ENCODE results near the gene VWA1. TPM values are rescaled to one million over a fixed set of nuclear protein-coding genes. Genes with fewer than 3 reads are reported as not detected.

VWA1 gene
- total and polyA plus RNA-seq, 4 donors, result 18.3 to 81.3 (median 32.2) TPM

DNA sequence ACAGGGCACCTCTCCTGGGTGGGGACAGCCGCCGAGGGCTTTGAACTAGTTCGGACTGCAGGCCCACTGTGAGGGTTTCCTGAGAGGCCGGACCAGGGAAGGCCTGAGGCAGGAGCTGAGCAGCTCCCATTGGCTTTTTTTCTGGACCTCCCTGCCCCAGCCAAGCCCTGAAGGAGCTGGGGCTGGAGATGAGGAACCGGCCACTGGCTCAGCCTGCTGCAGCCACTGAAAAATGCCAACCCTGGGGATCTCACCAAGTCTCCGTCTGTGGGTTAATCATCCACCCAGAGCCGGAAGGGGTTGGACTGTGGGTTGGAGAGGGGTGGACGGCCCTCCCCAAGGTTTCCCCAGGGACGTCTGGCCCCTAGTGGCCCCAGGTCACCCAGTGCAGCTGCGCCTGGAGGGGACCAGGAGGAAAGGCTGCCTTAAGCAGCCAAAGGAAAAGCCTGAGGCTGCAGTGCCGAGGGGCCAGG is 2.5 kb downstream of the VWA1 start:
- H3K9me3 ChIP-seq (ENCODE audit: control insufficient read depth in 4 of 4, low read length in 3 of 4), result no peaks in the 10 kb centered on the region
- no peak for DNase-seq (ENCODE audit: low spot score)
- peak overlapping the region; percentile 31 to 82 (median 75) for H3K4me3 ChIP-seq (ENCODE audit: low read depth in 1 of 3, low read length in 3 of 3)

More for the DNA sequence above, 2.5 kb downstream of the VWA1 start:
- Histone ChIP-seq H3K4me1 (ENCODE audit: control insufficient read depth in 4 of 4, insufficient read depth in 4 of 4, low read length in 3 of 4) (peaks cover 32 to 73% (median 56%) of the 10 kb centered on the region in 4 donors), H3K36me3 (ENCODE audit: control insufficient read depth in 4 of 4, insufficient read depth in 3 of 4, low read depth in 1 of 4, low read length in 3 of 4) (peaks cover 0 to 3% (median 0%) of the 10 kb centered on the region in 4 donors), H3K27me3 (ENCODE audit: control insufficient read depth in 4 of 4, insufficient read depth in 4 of 4, low read length in 3 of 4) (no peaks in the 10 kb centered on the region), H3K9ac (ENCODE audit: low read depth in 1 of 2, low read length in 2 of 2) (no peak overlapping the region), H3K27ac (ENCODE audit: low read depth in 1 of 2, low read length in 2 of 2) (peak overlapping the region; percentile 38 to 62)
- TF ChIP-seq HNF4G (IDR thresholded peaks at IDR 0.05) (no peak), NR2F2 (IDR thresholded peaks at IDR 0.05) (no peak), HNF4A (conservative IDR thresholded peaks at IDR 0.05) (peak; percentile 52 to 57), EGR1 (IDR thresholded peaks at IDR 0.05; ENCODE audit: low read depth in 2 of 2) (no peak), GABPA (IDR thresholded peaks at IDR 0.05 in 1 of 2, conservative IDR thresholded peaks at IDR 0.05 in 1 of 2) (peak in 1 of 2 donors; percentile 84), SP1 (IDR thresholded peaks at IDR 0.05) (peak; percentile 65), TAF1 (conservative IDR thresholded peaks at IDR 0.05) (no peak), YY1 (IDR thresholded peaks at IDR 0.05) (peak; percentile 48), RXRA (IDR thresholded peaks at IDR 0.05) (peak; percentile 66 to 75), FOXA1 (IDR thresholded peaks at IDR 0.05) (no peak), RAD21 (IDR thresholded peaks at IDR 0.05) (peak; percentile 56 to 67), JUND (IDR thresholded peaks at IDR 0.05) (no peak), FOXA2 (IDR thresholded peaks at IDR 0.05) (no peak)
- TF ChIP-seq, protein P1, sequence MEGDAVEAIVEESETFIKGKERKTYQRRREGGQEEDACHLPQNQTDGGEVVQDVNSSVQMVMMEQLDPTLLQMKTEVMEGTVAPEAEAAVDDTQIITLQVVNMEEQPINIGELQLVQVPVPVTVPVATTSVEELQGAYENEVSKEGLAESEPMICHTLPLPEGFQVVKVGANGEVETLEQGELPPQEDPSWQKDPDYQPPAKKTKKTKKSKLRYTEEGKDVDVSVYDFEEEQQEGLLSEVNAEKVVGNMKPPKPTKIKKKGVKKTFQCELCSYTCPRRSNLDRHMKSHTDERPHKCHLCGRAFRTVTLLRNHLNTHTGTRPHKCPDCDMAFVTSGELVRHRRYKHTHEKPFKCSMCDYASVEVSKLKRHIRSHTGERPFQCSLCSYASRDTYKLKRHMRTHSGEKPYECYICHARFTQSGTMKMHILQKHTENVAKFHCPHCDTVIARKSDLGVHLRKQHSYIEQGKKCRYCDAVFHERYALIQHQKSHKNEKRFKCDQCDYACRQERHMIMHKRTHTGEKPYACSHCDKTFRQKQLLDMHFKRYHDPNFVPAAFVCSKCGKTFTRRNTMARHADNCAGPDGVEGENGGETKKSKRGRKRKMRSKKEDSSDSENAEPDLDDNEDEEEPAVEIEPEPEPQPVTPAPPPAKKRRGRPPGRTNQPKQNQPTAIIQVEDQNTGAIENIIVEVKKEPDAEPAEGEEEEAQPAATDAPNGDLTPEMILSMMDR (IDR thresholded peaks at IDR 0.05; ENCODE audit: low read depth, low read length, missing input control), result peak; percentile 36
- TF ChIP-seq, protein P2, sequence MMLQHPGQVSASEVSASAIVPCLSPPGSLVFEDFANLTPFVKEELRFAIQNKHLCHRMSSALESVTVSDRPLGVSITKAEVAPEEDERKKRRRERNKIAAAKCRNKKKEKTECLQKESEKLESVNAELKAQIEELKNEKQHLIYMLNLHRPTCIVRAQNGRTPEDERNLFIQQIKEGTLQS (IDR thresholded peaks at IDR 0.05), result no peak
- TF ChIP-seq, protein P3, sequence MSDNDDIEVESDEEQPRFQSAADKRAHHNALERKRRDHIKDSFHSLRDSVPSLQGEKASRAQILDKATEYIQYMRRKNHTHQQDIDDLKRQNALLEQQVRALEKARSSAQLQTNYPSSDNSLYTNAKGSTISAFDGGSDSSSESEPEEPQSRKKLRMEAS (IDR thresholded peaks at IDR 0.05), result no peak
- TF ChIP-seq, protein P4, sequence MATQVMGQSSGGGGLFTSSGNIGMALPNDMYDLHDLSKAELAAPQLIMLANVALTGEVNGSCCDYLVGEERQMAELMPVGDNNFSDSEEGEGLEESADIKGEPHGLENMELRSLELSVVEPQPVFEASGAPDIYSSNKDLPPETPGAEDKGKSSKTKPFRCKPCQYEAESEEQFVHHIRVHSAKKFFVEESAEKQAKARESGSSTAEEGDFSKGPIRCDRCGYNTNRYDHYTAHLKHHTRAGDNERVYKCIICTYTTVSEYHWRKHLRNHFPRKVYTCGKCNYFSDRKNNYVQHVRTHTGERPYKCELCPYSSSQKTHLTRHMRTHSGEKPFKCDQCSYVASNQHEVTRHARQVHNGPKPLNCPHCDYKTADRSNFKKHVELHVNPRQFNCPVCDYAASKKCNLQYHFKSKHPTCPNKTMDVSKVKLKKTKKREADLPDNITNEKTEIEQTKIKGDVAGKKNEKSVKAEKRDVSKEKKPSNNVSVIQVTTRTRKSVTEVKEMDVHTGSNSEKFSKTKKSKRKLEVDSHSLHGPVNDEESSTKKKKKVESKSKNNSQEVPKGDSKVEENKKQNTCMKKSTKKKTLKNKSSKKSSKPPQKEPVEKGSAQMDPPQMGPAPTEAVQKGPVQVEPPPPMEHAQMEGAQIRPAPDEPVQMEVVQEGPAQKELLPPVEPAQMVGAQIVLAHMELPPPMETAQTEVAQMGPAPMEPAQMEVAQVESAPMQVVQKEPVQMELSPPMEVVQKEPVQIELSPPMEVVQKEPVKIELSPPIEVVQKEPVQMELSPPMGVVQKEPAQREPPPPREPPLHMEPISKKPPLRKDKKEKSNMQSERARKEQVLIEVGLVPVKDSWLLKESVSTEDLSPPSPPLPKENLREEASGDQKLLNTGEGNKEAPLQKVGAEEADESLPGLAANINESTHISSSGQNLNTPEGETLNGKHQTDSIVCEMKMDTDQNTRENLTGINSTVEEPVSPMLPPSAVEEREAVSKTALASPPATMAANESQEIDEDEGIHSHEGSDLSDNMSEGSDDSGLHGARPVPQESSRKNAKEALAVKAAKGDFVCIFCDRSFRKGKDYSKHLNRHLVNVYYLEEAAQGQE (IDR thresholded peaks at IDR 0.05), result peak; percentile 28
- TF ChIP-seq, protein P5, sequence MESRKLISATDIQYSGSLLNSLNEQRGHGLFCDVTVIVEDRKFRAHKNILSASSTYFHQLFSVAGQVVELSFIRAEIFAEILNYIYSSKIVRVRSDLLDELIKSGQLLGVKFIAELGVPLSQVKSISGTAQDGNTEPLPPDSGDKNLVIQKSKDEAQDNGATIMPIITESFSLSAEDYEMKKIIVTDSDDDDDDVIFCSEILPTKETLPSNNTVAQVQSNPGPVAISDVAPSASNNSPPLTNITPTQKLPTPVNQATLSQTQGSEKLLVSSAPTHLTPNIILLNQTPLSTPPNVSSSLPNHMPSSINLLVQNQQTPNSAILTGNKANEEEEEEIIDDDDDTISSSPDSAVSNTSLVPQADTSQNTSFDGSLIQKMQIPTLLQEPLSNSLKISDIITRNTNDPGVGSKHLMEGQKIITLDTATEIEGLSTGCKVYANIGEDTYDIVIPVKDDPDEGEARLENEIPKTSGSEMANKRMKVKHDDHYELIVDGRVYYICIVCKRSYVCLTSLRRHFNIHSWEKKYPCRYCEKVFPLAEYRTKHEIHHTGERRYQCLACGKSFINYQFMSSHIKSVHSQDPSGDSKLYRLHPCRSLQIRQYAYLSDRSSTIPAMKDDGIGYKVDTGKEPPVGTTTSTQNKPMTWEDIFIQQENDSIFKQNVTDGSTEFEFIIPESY (IDR thresholded peaks at IDR 0.05), result no peak
- WGBS, result 30% methylated on average over 11 of the region's 11 CpGs

Measured in liver (tissue), 9 donors.